ENCODE measurements around the gene UBE2N.

- no peak for TF ChIP-seq CTCF (IDR thresholded peaks at IDR 0.05)
- no peak for TF ChIP-seq POLR2A (IDR thresholded peaks at IDR 0.05)
Observed at GRCh38 chr12:93365616-93366405, 75.9 kb downstream of the UBE2N start.

All from thyroid gland (tissue), 4 donors.